Mesothelial cell of epicardium (in vitro differentiated cells): Measurements from ENCODE around the gene NR2C1. TPM values are rescaled to one million over a fixed set of nuclear protein-coding genes. Genes with fewer than 3 reads are reported as not detected.

Source experiments
- DNase-seq, 2 experiments: peaks; one replicate each; pipeline ENCODE4 v3.0.0; 2021; ENCODE audit warnings: low spot score in 2 of 2; ENCODE audit not compliant: unreplicated experiment in 2 of 2
- H3K27ac Mint-ChIP-seq: 2 replicates; pipeline ENCODE4 v1.8.0; 2021; ENCODE audit warnings: mixed read lengths
- H3K27me3 Mint-ChIP-seq: 2 replicates; pipeline ENCODE4 v1.8.0; 2021; ENCODE audit warnings: low read depth, mixed read lengths
- H3K36me3 Mint-ChIP-seq: 2 replicates; pipeline ENCODE4 v1.8.0; 2021; ENCODE audit warnings: mixed read lengths
- H3K4me1 Mint-ChIP-seq: 2 replicates; pipeline ENCODE4 v1.8.0; 2021; ENCODE audit warnings: mixed read lengths
- H3K4me3 Mint-ChIP-seq: 2 replicates; pipeline ENCODE4 v1.8.0; 2021; ENCODE audit warnings: mild to moderate bottlenecking, moderate library complexity, mixed read lengths
- H3K9me3 Mint-ChIP-seq: 2 replicates; pipeline ENCODE4 v1.8.0; 2021; ENCODE audit warnings: mixed read lengths
- total RNA-seq: library from RNA; stranded (reverse); gene quantifications from 3 replicates; pipeline ENCODE4 v1.2.1, GENCODE V29; 2021
- TF ChIP-seq, protein P1 (sequence below): fragments of 200-600 bp; sonication (generic); IDR thresholded peaks from one replicate; pipeline ENCODE4 v1.5.0; 2021; ENCODE audit warnings: antibody characterized with exemption; ENCODE audit not compliant: unreplicated experiment

The NR2C1 gene
- total RNA-seq, 1 donor from 2014 or later, result 52.4 TPM

DNA sequence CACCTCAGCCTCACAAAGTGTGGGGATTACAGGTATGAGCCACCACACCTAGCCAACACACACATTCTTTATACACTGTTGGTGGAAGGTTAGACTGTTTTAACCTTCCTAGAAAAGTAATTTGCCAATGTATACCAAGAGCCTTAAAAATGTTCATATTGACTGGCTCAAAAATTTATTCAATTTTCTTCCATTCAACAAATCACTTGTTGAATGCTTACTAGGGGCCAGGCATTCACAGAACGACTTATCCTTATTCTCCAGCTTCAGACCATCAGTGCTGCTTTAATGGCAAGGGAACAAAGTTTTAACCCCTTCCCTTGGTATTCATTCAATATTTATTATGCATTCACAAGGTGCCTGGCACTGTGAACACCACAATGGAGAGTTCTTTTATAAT is 3.0 kb downstream of the NR2C1 start:
- no peak for DNase-seq
- H3K36me3 Mint-ChIP-seq, result peaks cover 5% of the 10 kb centered on the region
- no peak overlapping the region for H3K27ac Mint-ChIP-seq
- no peaks in the 10 kb centered on the region for H3K27me3 Mint-ChIP-seq
- no peak overlapping the region for H3K4me3 Mint-ChIP-seq
- H3K9me3 Mint-ChIP-seq, result no peaks in the 10 kb centered on the region
- peaks cover 4% of the 10 kb centered on the region for H3K4me1 Mint-ChIP-seq
- TF ChIP-seq, protein P1, sequence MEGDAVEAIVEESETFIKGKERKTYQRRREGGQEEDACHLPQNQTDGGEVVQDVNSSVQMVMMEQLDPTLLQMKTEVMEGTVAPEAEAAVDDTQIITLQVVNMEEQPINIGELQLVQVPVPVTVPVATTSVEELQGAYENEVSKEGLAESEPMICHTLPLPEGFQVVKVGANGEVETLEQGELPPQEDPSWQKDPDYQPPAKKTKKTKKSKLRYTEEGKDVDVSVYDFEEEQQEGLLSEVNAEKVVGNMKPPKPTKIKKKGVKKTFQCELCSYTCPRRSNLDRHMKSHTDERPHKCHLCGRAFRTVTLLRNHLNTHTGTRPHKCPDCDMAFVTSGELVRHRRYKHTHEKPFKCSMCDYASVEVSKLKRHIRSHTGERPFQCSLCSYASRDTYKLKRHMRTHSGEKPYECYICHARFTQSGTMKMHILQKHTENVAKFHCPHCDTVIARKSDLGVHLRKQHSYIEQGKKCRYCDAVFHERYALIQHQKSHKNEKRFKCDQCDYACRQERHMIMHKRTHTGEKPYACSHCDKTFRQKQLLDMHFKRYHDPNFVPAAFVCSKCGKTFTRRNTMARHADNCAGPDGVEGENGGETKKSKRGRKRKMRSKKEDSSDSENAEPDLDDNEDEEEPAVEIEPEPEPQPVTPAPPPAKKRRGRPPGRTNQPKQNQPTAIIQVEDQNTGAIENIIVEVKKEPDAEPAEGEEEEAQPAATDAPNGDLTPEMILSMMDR, result no peak

DNA sequence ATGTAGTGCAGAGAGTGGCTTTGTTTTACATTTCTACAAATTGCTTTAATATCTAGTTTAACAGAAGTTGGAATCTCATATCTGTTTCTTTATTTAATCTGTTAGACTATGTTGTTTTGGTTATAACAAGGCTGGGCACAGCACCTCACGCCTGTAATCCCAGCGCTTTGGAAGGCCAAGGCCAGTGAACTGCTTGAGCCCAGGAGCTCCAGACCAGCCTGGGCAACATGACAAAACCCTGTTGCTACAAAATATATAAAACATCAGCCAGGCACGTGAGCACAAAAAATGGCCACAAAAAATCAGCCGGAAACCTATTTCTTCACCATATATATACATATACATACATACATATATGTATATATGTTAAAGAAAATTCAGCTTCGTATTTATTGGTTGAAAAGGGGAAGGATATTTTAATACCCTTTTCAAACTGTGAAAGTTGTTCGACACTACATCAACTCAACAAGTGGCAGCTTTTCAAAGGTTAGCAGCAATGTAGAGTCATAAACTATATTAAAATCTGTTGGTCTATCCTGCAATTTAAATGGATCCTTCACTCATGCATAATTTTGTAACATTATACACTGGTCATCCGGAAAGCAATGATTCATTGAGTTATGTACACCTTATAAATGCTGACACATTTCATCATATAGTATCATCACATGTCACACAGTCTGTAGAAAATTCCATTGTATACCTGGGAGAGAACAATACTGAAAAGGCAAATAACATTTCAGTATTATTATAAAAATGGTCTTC is 7.1 kb downstream of the NR2C1 start:
- H3K27me3 Mint-ChIP-seq, result no peaks in the 10 kb centered on the region
- DNase-seq, result no peak
- no peaks in the 10 kb centered on the region for H3K4me1 Mint-ChIP-seq
- no peak overlapping the region for H3K4me3 Mint-ChIP-seq
- no peaks in the 10 kb centered on the region for H3K9me3 Mint-ChIP-seq
- H3K36me3 Mint-ChIP-seq, result peaks cover 16% of the 10 kb centered on the region
- H3K27ac Mint-ChIP-seq, result no peak overlapping the region
- TF ChIP-seq, protein P1, result no peak

DNA sequence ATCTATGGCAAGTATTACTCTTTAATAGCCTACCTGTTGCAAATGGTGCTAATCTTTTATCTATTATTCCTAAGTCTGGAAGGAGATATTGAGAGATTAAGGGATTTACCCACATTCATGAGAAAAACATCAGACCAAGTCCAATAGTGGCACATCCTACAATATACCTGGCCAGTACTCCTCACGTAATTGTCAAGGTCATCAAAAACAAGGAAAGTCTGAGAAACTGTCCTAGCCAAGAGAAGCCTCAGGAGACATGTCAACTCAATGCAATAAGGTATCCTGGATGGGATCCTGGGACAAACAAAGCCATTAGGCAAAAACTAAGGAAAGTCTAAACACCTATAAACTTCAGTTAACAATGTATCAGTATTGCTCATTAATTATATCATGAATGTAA is 12.5 kb downstream of the NR2C1 start:
- TF ChIP-seq, protein P1, result no peak
- Mint-ChIP-seq H3K27me3 (no peaks in the 10 kb centered on the region), H3K27ac (no peak overlapping the region), H3K9me3 (no peaks in the 10 kb centered on the region), H3K36me3 (peaks cover 29% of the 10 kb centered on the region), H3K4me3 (no peak overlapping the region), H3K4me1 (no peaks in the 10 kb centered on the region)
- no peak for DNase-seq

GRCh38 chr12:95059984-95060383 is 13.4 kb downstream of the NR2C1 start:
- H3K27ac Mint-ChIP-seq, result no peak overlapping the region
- H3K4me1 Mint-ChIP-seq, result no peaks in the 10 kb centered on the region
- H3K9me3 Mint-ChIP-seq, result no peaks in the 10 kb centered on the region
- no peak overlapping the region for H3K4me3 Mint-ChIP-seq
- peaks cover 29% of the 10 kb centered on the region for H3K36me3 Mint-ChIP-seq
- no peak for DNase-seq
- TF ChIP-seq, protein P1, result no peak
- no peaks in the 10 kb centered on the region for H3K27me3 Mint-ChIP-seq

DNA sequence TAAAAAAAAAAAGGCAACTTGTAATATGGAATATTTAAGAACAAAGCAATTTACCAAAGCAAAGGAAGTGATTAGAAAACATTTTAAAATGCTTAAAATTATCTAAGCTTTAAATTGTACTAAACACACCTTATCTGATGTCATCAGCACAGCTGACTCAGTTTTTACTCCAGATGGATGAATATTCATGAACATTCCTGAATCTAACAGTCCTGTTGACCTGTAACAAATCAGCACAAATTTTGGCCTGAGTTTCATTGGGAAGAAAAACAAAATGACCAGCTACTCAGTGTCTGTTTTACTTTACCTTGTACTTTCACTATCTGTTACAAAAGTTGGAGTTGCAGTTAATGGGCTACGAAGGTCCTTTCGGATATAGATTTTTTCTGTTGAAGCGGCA is 16.0 kb downstream of the NR2C1 start:
- Mint-ChIP-seq H3K4me1 (peaks cover 4% of the 10 kb centered on the region), H3K27me3 (no peaks in the 10 kb centered on the region), H3K36me3 (peaks cover 23% of the 10 kb centered on the region), H3K9me3 (no peaks in the 10 kb centered on the region), H3K4me3 (no peak overlapping the region), H3K27ac (no peak overlapping the region)
- DNase-seq, result no peak
- TF ChIP-seq, protein P1, result no peak

DNA sequence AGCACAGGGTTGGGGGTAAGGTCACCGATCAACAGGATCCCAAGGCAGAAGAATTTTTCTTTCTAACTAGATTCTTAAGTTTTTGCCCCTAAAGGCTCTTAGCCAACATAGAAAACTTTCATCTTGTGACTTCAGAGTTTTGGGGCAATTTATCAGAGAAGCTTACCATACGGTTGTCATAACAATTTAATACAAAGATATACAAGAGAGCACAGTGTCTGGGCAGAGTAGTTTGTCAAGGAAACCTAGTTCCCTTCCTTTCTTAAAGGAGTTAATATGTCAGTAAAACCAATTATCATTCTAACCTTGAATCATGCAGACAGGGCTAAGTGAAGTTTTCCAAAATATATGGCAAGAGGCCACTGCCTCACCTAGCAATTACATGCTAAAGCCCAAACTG is 18.4 kb downstream of the NR2C1 start:
- no peak overlapping the region for H3K4me3 Mint-ChIP-seq
- H3K36me3 Mint-ChIP-seq, result peaks cover 19% of the 10 kb centered on the region
- H3K27ac Mint-ChIP-seq, result no peak overlapping the region

More for the DNA sequence above, 18.4 kb downstream of the NR2C1 start:
- H3K4me1 Mint-ChIP-seq, result peaks cover 4% of the 10 kb centered on the region
- TF ChIP-seq, protein P1, result no peak
- no peak for DNase-seq
- no peaks in the 10 kb centered on the region for H3K9me3 Mint-ChIP-seq
- H3K27me3 Mint-ChIP-seq, result no peaks in the 10 kb centered on the region
